ENCODE results near the gene ST3GAL5.
"Not testable (repeated sequence)": the region's sequence is repeated elsewhere in the genome, so short reads cannot be mapped to it uniquely, and the experiment has no call there.

DNA sequence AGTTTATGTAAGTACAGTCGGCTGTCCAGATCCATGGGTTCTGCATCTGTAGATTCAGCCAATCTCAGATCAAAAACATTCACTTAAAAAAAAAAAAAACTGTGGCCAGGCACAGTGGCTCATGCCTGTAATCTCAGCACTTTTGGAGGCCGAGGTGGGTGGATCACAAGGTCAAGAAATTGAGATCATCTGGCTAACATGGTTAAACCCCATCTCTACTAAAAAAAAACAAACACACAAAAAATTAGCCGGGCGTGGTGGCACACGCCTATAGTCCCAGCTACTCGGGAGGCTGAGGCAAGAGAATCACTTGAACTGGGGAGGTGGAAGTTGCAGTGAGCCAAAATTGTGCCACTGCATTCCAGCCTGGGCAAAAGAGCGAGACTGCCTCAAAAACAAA lies 42.4 kb upstream of the ST3GAL5 start:
- TF ChIP-seq, protein P1, sequence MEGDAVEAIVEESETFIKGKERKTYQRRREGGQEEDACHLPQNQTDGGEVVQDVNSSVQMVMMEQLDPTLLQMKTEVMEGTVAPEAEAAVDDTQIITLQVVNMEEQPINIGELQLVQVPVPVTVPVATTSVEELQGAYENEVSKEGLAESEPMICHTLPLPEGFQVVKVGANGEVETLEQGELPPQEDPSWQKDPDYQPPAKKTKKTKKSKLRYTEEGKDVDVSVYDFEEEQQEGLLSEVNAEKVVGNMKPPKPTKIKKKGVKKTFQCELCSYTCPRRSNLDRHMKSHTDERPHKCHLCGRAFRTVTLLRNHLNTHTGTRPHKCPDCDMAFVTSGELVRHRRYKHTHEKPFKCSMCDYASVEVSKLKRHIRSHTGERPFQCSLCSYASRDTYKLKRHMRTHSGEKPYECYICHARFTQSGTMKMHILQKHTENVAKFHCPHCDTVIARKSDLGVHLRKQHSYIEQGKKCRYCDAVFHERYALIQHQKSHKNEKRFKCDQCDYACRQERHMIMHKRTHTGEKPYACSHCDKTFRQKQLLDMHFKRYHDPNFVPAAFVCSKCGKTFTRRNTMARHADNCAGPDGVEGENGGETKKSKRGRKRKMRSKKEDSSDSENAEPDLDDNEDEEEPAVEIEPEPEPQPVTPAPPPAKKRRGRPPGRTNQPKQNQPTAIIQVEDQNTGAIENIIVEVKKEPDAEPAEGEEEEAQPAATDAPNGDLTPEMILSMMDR (conservative IDR thresholded peaks at IDR 0.05; ENCODE audit: low read length) = not testable (repeated sequence)
- TF ChIP-seq EZH2phosphoT487 (IDR thresholded peaks at IDR 0.05; ENCODE audit: borderline replicate concordance, low read depth, low read length) = not testable (repeated sequence)

All from OCI-LY7 (cell line).